Tibial nerve (tissue), 4 donors: Measurements from ENCODE around the gene EPSTI1.

Experiments used
- CTCF ChIP-seq, 5 experiments: fragments of 200-600 bp in 3 of 5; fragments of 450-650 bp in 2 of 5; sonication (generic) in 3 of 5; IDR thresholded peaks; one replicate each; pipeline ENCODE4 v1.5.1; 2016 to 2019; ENCODE audit warnings: antibody characterized with exemption in 5 of 5, mild to moderate bottlenecking in 3 of 5, moderate library complexity in 2 of 5
- EP300 ChIP-seq, 2 donors: sonication (generic); formaldehyde crosslinking; IDR thresholded peaks; one replicate each; pipeline ENCODE4 v1.6.1; 2017; ENCODE audit warnings: antibody characterized with exemption in 2 of 2, mild to moderate bottlenecking in 1 of 2

GRCh38 chr13:43009506-43009905 is 17.5 kb upstream of the EPSTI1 start:
- TF ChIP-seq CTCF (IDR thresholded peaks at IDR 0.05) (no peak), EP300 (IDR thresholded peaks at IDR 0.05) (no peak)
